B cell (primary cell): Measurements from ENCODE around the gene SHMT1. TPM values are rescaled to one million over a fixed set of nuclear protein-coding genes. Genes with fewer than 3 reads are reported as not detected.

ENCODE experiments used
- ATAC-seq: fragments of 200-7000 bp; cut with Tn5 transposase; one replicate; pipeline ENCODE4 v1.10.0; 2021; ENCODE audit warnings: low read depth, mild to moderate bottlenecking, moderate number of reproducible peaks, moderate library complexity
- CTCF ChIA-PET: fragments of 350-600 bp; sonication (Branson Sonifier 250); formaldehyde crosslinking; loops from one replicate; lab custom pipeline; 2021; ENCODE audit warnings: antibody characterized with exemption, inconsistent platforms; lab: Charles Lee
- POLR2A ChIA-PET: fragments of 350-600 bp; sonication (Branson Sonifier 250); formaldehyde crosslinking; loops from one replicate; lab custom pipeline; 2021; ENCODE audit warnings: antibody characterized with exemption; lab: Charles Lee
- DNase-seq: peaks from one replicate; pipeline ENCODE4 v3.0.0; 2013
- H2AFZ ChIP-seq: 2 replicates; pipeline ENCODE4 v1.6.1; 2012; ENCODE audit warnings: mild to moderate bottlenecking, low read depth, low read length; ENCODE audit not compliant: insufficient read depth, poor library complexity, severe bottlenecking
- H3K27ac ChIP-seq, 2 donors: 1 replicate in 1 of 2; 2 replicates in 1 of 2; pipeline ENCODE4 v1.5.1; 2012 to 2013; ENCODE audit warnings: low read length in 2 of 2, mild to moderate bottlenecking in 2 of 2, moderate library complexity in 1 of 2
- H3K27me3 ChIP-seq, 4 experiments: fragments of 200-600 bp in 1 of 4; sonication (generic) in 1 of 4; replicated peaks in 1 of 4; 1 replicate in 2 of 4; 2 replicates in 2 of 4; pipeline versions ENCODE4 v1.6.1 to v1.7.0; 2013 to 2016; ENCODE audit warnings: low read length in 3 of 4, mild to moderate bottlenecking in 2 of 4, mixed read lengths in 1 of 4, moderate library complexity in 1 of 4; ENCODE audit not compliant: insufficient read depth in 4 of 4, control insufficient read depth in 3 of 4; ENCODE audit errors: control extremely low read depth in 1 of 4
- H3K36me3 ChIP-seq, 2 experiments: replicated peaks in 1 of 2; 1 replicate in 1 of 2; 2 replicates in 1 of 2; pipeline versions ENCODE4 v1.6.1 to v1.7.1; 2013; ENCODE audit warnings: low read length in 1 of 2; ENCODE audit not compliant: insufficient read depth in 2 of 2, control insufficient read depth in 1 of 2; ENCODE audit errors: control extremely low read depth in 1 of 2, extremely low read depth in 1 of 2
- H3K4me1 ChIP-seq, 2 donors: fragments of 200-600 bp in 1 of 2; sonication (generic) in 1 of 2; 1 replicate in 1 of 2; 2 replicates in 1 of 2; pipeline versions ENCODE4 v1.5.1 to v1.6.1; 2013 to 2017; ENCODE audit warnings: low read length in 2 of 2; ENCODE audit not compliant: control insufficient read depth in 2 of 2, insufficient read depth in 2 of 2
- H3K4me2 ChIP-seq: replicated peaks from 2 replicates; pipeline ENCODE3; 2012; ENCODE audit warnings: mild to moderate bottlenecking, low read depth, low read length; ENCODE audit not compliant: poor library complexity, severe bottlenecking
- H3K4me3 ChIP-seq, 5 experiments: fragments of 200-600 bp in 1 of 5; sonication (generic) in 1 of 5; 1 replicate in 3 of 5; 2 replicates in 2 of 5; pipeline versions ENCODE4 v1.5.1 to v1.7.0; 2011 to 2016; ENCODE audit warnings: low read length in 4 of 5, mild to moderate bottlenecking in 4 of 5, low read depth in 2 of 5, control low read depth in 1 of 5, moderate library complexity in 1 of 5; ENCODE audit not compliant: insufficient read depth in 1 of 5; ENCODE audit errors: control extremely low read depth in 1 of 5, extremely low read depth in 1 of 5
- H3K79me2 ChIP-seq: fragments of 200-600 bp; sonication (generic); one replicate; pipeline ENCODE4 v1.6.0; 2016; ENCODE audit warnings: low read length; ENCODE audit not compliant: control insufficient read depth, insufficient read depth
- H3K9ac ChIP-seq: fragments of 200-600 bp; sonication (generic); 2 replicates; pipeline ENCODE4 v1.6.1; 2017; ENCODE audit warnings: mild to moderate bottlenecking, low read length, moderate library complexity
- H3K9me3 ChIP-seq, 3 donors: one replicate each; pipeline versions ENCODE4 v1.6.1 to v1.7.1; 2013; ENCODE audit warnings: low read length in 2 of 3; ENCODE audit not compliant: control insufficient read depth in 2 of 3, insufficient read depth in 1 of 3; ENCODE audit errors: control extremely low read depth in 1 of 3
- H4K20me1 ChIP-seq: 2 replicates; pipeline ENCODE4 v1.6.0; 2012; ENCODE audit warnings: mild to moderate bottlenecking, low read length; ENCODE audit not compliant: insufficient read depth, control insufficient read depth, poor library complexity, severe bottlenecking
- H3K27ac Mint-ChIP-seq: one replicate; pipeline ENCODE4 v1.8.0; 2021; ENCODE audit warnings: mixed read lengths
- H3K27me3 Mint-ChIP-seq: one replicate; pipeline ENCODE4 v1.8.0; 2021; ENCODE audit warnings: mixed read lengths
- H3K4me1 Mint-ChIP-seq: one replicate; pipeline ENCODE4 v1.8.0; 2021; ENCODE audit warnings: mixed read lengths
- H3K4me3 Mint-ChIP-seq: one replicate; pipeline ENCODE4 v1.8.0; 2021; ENCODE audit warnings: mixed read lengths
- H3K9me3 Mint-ChIP-seq: one replicate; pipeline ENCODE4 v1.8.0; 2022; ENCODE audit warnings: mixed read lengths; ENCODE audit not compliant: insufficient read depth
- CTCF ChIP-seq: fragments of 200-600 bp; IDR thresholded peaks from one replicate; pipeline ENCODE4 v1.8.0; 2022; ENCODE audit warnings: antibody characterized with exemption, mild to moderate bottlenecking
- EZH2 ChIP-seq: IDR thresholded peaks from 2 replicates; pipeline ENCODE4 v1.6.1; 2012; ENCODE audit warnings: borderline replicate concordance, low read depth, mild to moderate bottlenecking, moderate library complexity, low read length; ENCODE audit not compliant: insufficient read depth, poor library complexity, severe bottlenecking
- WGBS: methylation state at CpG from one replicate; pipeline ENCODE4 v1.1.5; 2013; ENCODE audit warnings: missing lambda C conversion rate; ENCODE audit not compliant: insufficient coverage; 5-methylcytosine and 5-hydroxymethylcytosine counted together
- intact Hi-C: fragments of 100-400 bp; cut with micrococcal nuclease; formaldehyde crosslinking; loops from one replicate; pipeline ENCODE4 v1.10.0; 2022
- polyA plus RNA-seq: library from polyadenylated mRNA; depleted of rRNA; stranded (reverse); fragments of >200 nt; gene quantifications from 2 replicates; pipeline ENCODE4 v1.2.3, GENCODE V29; 2012
- total RNA-seq, 2 donors: library from RNA; stranded (reverse); fragments of 120-200 nt in 1 of 2; gene quantifications; 1 replicate in 1 of 2; 2 replicates in 1 of 2; pipeline versions ENCODE4 v1.2.3 to v1.2.4, GENCODE V29; 2013 to 2022

The SHMT1 gene
- total and polyA plus RNA-seq, 2 donors (not counting 1 experiment from before 2014, with no cell fraction given) = 6.9 to 23.5 TPM

GRCh38 chr17:18320301-18320700 lies 43.0 kb downstream of the SHMT1 start:
- Mint-ChIP-seq H3K27me3 (no peaks in the 10 kb centered on the region), H3K4me1 (peaks cover 69% of the 10 kb centered on the region), H3K9me3 (no peaks in the 10 kb centered on the region), H3K27ac (no peak overlapping the region), H3K4me3 (no peak overlapping the region)
- no peak for ATAC-seq
- Histone ChIP-seq H3K9ac (no peak overlapping the region), H3K4me3 (no peak overlapping the region), H3K27ac (no peak overlapping the region), H3K36me3 (peaks cover 0 to 77% of the 10 kb centered on the region in 2 experiments), H3K79me2 (peaks cover 79% of the 10 kb centered on the region), H3K4me2 (no peak overlapping the region), H3K9me3 (peaks cover 0 to 18% (median 0%) of the 10 kb centered on the region in 3 donors), H2AFZ (no peak overlapping the region), H4K20me1 (peaks cover 93% of the 10 kb centered on the region), H3K4me1 (peaks cover 38 to 60% of the 10 kb centered on the region in 2 donors), H3K27me3 (no peaks in the 10 kb centered on the region)
- WGBS = 98% methylated on average over 7 of the region's 7 CpGs
- ChIA-PET CTCF (no interaction called here), POLR2A (no interaction called here)
- no peak for TF ChIP-seq CTCF
- no peak for TF ChIP-seq EZH2
- intact Hi-C loops = no loop called here
- no peak for DNase-seq

GRCh38 chr17:18319604-18320256 lies 43.6 kb downstream of the SHMT1 start:
- no peak overlapping the region for H3K27ac ChIP-seq
- no peak overlapping the region for H2AFZ ChIP-seq
- H3K79me2 ChIP-seq = peaks cover 79% of the 10 kb centered on the region
- ATAC-seq = no peak
- H4K20me1 ChIP-seq = peaks cover 88% of the 10 kb centered on the region
- no peak overlapping the region for H3K4me3 ChIP-seq
- POLR2A ChIA-PET = interaction anchor here (0.6 kb wide), 1 partner anchor 135 kb away, joined by 3 read pairs; no protein-coding TSS in a partner anchor
- CTCF ChIA-PET = no interaction called here
- no peak overlapping the region for H3K4me3 Mint-ChIP-seq
- peaks cover 69% of the 10 kb centered on the region for H3K4me1 Mint-ChIP-seq
- H3K27ac Mint-ChIP-seq = no peak overlapping the region
- H3K9me3 Mint-ChIP-seq = no peaks in the 10 kb centered on the region
- H3K36me3 ChIP-seq = peaks cover 0 to 72% of the 10 kb centered on the region in 2 experiments
- H3K4me2 ChIP-seq = no peak overlapping the region
- TF ChIP-seq CTCF (peak; percentile 15), EZH2 (no peak)
- intact Hi-C loops = no loop called here
- no peak for DNase-seq
- H3K9ac ChIP-seq = no peak overlapping the region
- no peaks in the 10 kb centered on the region for H3K27me3 ChIP-seq
- H3K4me1 ChIP-seq = peaks cover 38 to 55% of the 10 kb centered on the region in 2 donors
- H3K9me3 ChIP-seq = peaks cover 0 to 18% (median 0%) of the 10 kb centered on the region in 3 donors
- H3K27me3 Mint-ChIP-seq = no peaks in the 10 kb centered on the region
- 85% methylated on average over 13 of the region's 13 CpGs for WGBS
